GM12878 (cell line): ENCODE measurements around the gene GALNT17. TPM values are rescaled to one million over a fixed set of nuclear protein-coding genes. Genes with fewer than 3 reads are reported as not detected.

Source experiments
- ATAC-seq: fragments of 200-7000 bp; cut with Tn5 transposase; 3 replicates; pipeline ENCODE4 v1.9.1; 2020; ENCODE audit warnings: mild to moderate bottlenecking, moderate library complexity
- BruUV-seq: library from RNA; stranded (reverse); fragments of 400-500 nt; replicated peaks from 2 replicates; lab custom pipeline; 2021; lab: Mats Ljungman, UMichigan
- CTCF ChIA-PET: fragments of 300-600 bp; sonication (Branson Sonifier 250); formaldehyde crosslinking; extraction: SDS; loops from one replicate; lab custom pipeline; 2021; ENCODE audit warnings: inconsistent platforms; lab: Yijun Ruan, JAX
- POLR2A ChIA-PET: fragments of 350-600 bp; formaldehyde crosslinking; extraction: SDS; loops from one replicate; lab custom pipeline; 2021; ENCODE audit warnings: inconsistent platforms; lab: Charles Lee
- RAD21 ChIA-PET: fragments of 300-600 bp; sonication (Branson Sonifier 250); formaldehyde crosslinking; loops from one replicate; lab custom pipeline; 2023; ENCODE audit warnings: antibody characterized with exemption; ENCODE audit not compliant: unreplicated experiment; lab: Charles Lee
- SMC1A ChIA-PET: fragments of 300-600 bp; sonication (Branson Sonifier 250); formaldehyde crosslinking; loops from one replicate; lab custom pipeline; 2023; ENCODE audit not compliant: unreplicated experiment, uncharacterized antibody; lab: Charles Lee
- DNase-seq: peaks from one replicate; pipeline ENCODE4 v3.0.0-alpha.2; 2011; ENCODE audit warnings: low read depth, low spot score
- FAIRE-seq: peaks from 3 replicates; lab custom pipeline; 2011; peaks lifted over from hg19 to GRCh38; lab: Jason Lieb, UNC
- H2AFZ ChIP-seq: 2 replicates; pipeline ENCODE4 v1.6.0; 2011; ENCODE audit warnings: low read depth, low read length, control low read depth; ENCODE audit not compliant: control insufficient read depth
- H3K27ac ChIP-seq: 2 replicates; pipeline ENCODE4 v1.5.1; 2011; ENCODE audit warnings: control low read depth; ENCODE audit not compliant: control insufficient read depth, insufficient read depth
- H3K27me3 ChIP-seq, 2 experiments: replicated peaks in 1 of 2; 2 replicates each; pipeline versions ENCODE4 v1.6.0 to v1.6.1; 2011; ENCODE audit warnings: low read length in 1 of 2; ENCODE audit not compliant: control insufficient read depth in 2 of 2, insufficient read depth in 2 of 2
- H3K36me3 ChIP-seq, 2 experiments: 2 replicates each; pipeline ENCODE4 v1.5.1; 2011; ENCODE audit warnings: low read length in 1 of 2; ENCODE audit not compliant: control insufficient read depth in 2 of 2, insufficient read depth in 2 of 2
- H3K4me1 ChIP-seq: 2 replicates; pipeline ENCODE4 v1.6.1; 2011; ENCODE audit warnings: mild to moderate bottlenecking, low read length, moderate library complexity, mixed read lengths; ENCODE audit not compliant: control insufficient read depth, insufficient read depth
- H3K4me2 ChIP-seq: 2 replicates; pipeline ENCODE4 v1.6.0; 2011; ENCODE audit warnings: control low read depth; ENCODE audit not compliant: control insufficient read depth, insufficient read depth
- H3K4me3 ChIP-seq: fragments of 200-600 bp; sonication (generic); 2 replicates; pipeline ENCODE4 v1.5.1; 2016
- H3K79me2 ChIP-seq: 2 replicates; pipeline ENCODE4 v1.6.0; 2011; ENCODE audit warnings: low read length; ENCODE audit not compliant: control insufficient read depth, insufficient read depth
- H3K9ac ChIP-seq: 2 replicates; pipeline ENCODE4 v1.8.0; 2011; ENCODE audit warnings: low read length, control low read depth, mixed read lengths; ENCODE audit not compliant: control insufficient read depth, insufficient read depth
- H3K9me3 ChIP-seq: replicated peaks from 3 replicates; pipeline ENCODE4 v1.5.1; 2011; ENCODE audit warnings: mild to moderate bottlenecking, low read length; ENCODE audit not compliant: control insufficient read depth, insufficient read depth
- H4K20me1 ChIP-seq: 2 replicates; pipeline ENCODE4 v1.6.0; 2011; ENCODE audit not compliant: control insufficient read depth, insufficient read depth
- CBX5 ChIP-seq: sonication (generic); IDR thresholded peaks from 2 replicates; pipeline ENCODE4 v1.6.1; 2016; ENCODE audit warnings: low read depth, moderate library complexity, mild to moderate bottlenecking, inconsistent platforms
- CTCF ChIP-seq, 3 experiments: IDR thresholded peaks in 2 of 3; conservative IDR thresholded peaks in 1 of 3; 2 replicates each; pipeline ENCODE4 v1.5.1; 2011; ENCODE audit warnings: low read depth in 3 of 3, low read length in 3 of 3, mild to moderate bottlenecking in 3 of 3, control low read depth in 2 of 3, moderate library complexity in 2 of 3, inconsistent platforms in 1 of 3, mixed read lengths in 1 of 3; ENCODE audit not compliant: control insufficient read depth in 2 of 3, insufficient read depth in 1 of 3; ENCODE audit errors: extremely low read depth in 1 of 3
- E2F4 ChIP-seq: IDR thresholded peaks from 2 replicates; pipeline ENCODE4 v1.6.1; 2012; ENCODE audit warnings: low read depth, low read length, improper control_type of control experiment
- EZH2 ChIP-seq: IDR thresholded peaks from 2 replicates; pipeline ENCODE4 v1.6.1; 2012; ENCODE audit warnings: low read depth, mild to moderate bottlenecking, control low read depth, inconsistent platforms, low read length, borderline replicate concordance; ENCODE audit not compliant: control insufficient read depth
- HCFC1 ChIP-seq: fragments of 150-350 bp; IDR thresholded peaks from 2 replicates; pipeline ENCODE4 v1.6.1; 2014; ENCODE audit warnings: low read length
- LARP7 ChIP-seq: fragments of 450-650 bp; IDR thresholded peaks from 2 replicates; pipeline ENCODE4 v1.6.1; 2017; ENCODE audit warnings: mild to moderate bottlenecking
- MEF2B ChIP-seq: fragments of 450-650 bp; IDR thresholded peaks from 2 replicates; pipeline ENCODE4 v1.6.1; 2018; ENCODE audit warnings: mild to moderate bottlenecking, moderate library complexity; ENCODE audit not compliant: partially characterized antibody, poor library complexity, severe bottlenecking
- POLR2A ChIP-seq: IDR thresholded peaks from 2 replicates; pipeline ENCODE4 v1.6.1; 2011; ENCODE audit warnings: low read depth, mild to moderate bottlenecking, low read length
- SUZ12 ChIP-seq: fragments of 200-600 bp; sonication (generic); IDR thresholded peaks from one replicate; pipeline ENCODE4 v1.6.1; 2018; ENCODE audit warnings: antibody characterized with exemption, mild to moderate bottlenecking; ENCODE audit not compliant: unreplicated experiment
- ZNF24 ChIP-seq: fragments of 450-650 bp; IDR thresholded peaks from 2 replicates; pipeline ENCODE4 v1.6.1; 2017; ENCODE audit warnings: antibody characterized with exemption, mild to moderate bottlenecking
- WGBS: methylation state at CpG from one replicate; pipeline ENCODE4 v1.1.6; 2016; ENCODE audit warnings: low lambda C conversion rate; ENCODE audit not compliant: insufficient replicate concordance, insufficient coverage; ENCODE audit errors: missing lambda C conversion rate; 5-methylcytosine and 5-hydroxymethylcytosine counted together
- in situ Hi-C: fragments of 300-500 bp; cut with MboI; formaldehyde crosslinking; loops from 9 replicates; pipeline ENCODE4 v1.14.3; 2018; ENCODE audit warnings: mixed read lengths
- intact Hi-C: fragments of 100-400 bp; cut with micrococcal nuclease; formaldehyde crosslinking; loops from one replicate; pipeline ENCODE4 v1.14.2; 2022; ENCODE audit not compliant: unreplicated experiment
- polyA plus RNA-seq, 11 experiments: library from polyadenylated mRNA; depleted of rRNA in 4 of 11; unstranded in 6 of 11; stranded (reverse) in 5 of 11; fragments of >200 nt; fragmentation: Nextera tagmentation in 4 of 11; fragmentation: Illumina TruSeq in 1 of 11; extraction: Ambion mirVana in 4 of 11; extraction: Trizol in 1 of 11; gene quantifications; 1 replicate in 1 of 11; 2 replicates in 10 of 11; pipeline versions ENCODE4 v1.2.1 to v1.2.3, GENCODE V29; 2011 to 2016; ENCODE audit warnings: inconsistent platforms in 2 of 11, missing spikeins in 2 of 11, low read depth in 1 of 11
- total RNA-seq, 4 experiments: library from RNA; depleted of rRNA in 3 of 4; stranded (reverse); fragments of >200 nt in 3 of 4; fragmentation: Illumina TruSeq in 1 of 4; extraction: Trizol in 1 of 4; gene quantifications; 2 replicates each; pipeline versions ENCODE4 v1.2.1 to v1.2.3, GENCODE V29; 2013 to 2021
- TF ChIP-seq, protein P1 (sequence below): fragments of 450-650 bp; conservative IDR thresholded peaks from 2 replicates; pipeline ENCODE4 v1.6.1; 2017; ENCODE audit warnings: mild to moderate bottlenecking, moderate library complexity

GALNT17 gene
- total and polyA plus RNA-seq, 10 of the 15 experiments (the other 5 are each of a cell fraction or from before 2014, with no cell fraction given): 0.12 to 0.15 TPM; not detected in 8

DNA sequence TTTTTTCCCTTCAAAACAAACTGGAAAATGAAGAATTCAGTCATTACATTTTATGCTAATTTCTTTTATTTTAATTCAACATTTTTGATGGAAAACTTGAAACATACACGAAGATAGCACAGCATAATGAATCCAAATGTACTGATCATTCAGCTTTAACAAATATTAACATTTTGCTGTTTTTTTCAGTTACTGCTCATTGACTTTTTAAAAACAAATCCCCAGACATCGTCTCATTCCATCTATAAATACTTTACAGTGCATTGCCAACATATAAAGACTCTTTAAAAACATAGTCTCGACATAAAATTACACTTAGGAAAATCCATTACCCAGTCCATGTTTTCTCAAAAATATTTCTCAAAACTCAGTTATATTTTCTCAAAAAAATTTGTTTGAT, 452.3 kb downstream of the GALNT17 start:
- ATAC-seq: no peak
- no peaks in the 10 kb centered on the region for H4K20me1 ChIP-seq
- TF ChIP-seq MEF2B (no peak), CBX5 (no peak), ZNF24 (no peak), CTCF (IDR thresholded peaks at IDR 0.05 in 2 of 3, conservative IDR thresholded peaks at IDR 0.05 in 1 of 3; ENCODE audit: control insufficient read depth in 2 of 3, extremely low read depth in 1 of 3, insufficient read depth in 1 of 3, low read depth in 3 of 3, low read length in 3 of 3) (no peak), SUZ12 (no peak), POLR2A (no peak), E2F4 (no peak), LARP7 (no peak), HCFC1 (no peak), EZH2 (no peak)
- TF ChIP-seq, protein P1, sequence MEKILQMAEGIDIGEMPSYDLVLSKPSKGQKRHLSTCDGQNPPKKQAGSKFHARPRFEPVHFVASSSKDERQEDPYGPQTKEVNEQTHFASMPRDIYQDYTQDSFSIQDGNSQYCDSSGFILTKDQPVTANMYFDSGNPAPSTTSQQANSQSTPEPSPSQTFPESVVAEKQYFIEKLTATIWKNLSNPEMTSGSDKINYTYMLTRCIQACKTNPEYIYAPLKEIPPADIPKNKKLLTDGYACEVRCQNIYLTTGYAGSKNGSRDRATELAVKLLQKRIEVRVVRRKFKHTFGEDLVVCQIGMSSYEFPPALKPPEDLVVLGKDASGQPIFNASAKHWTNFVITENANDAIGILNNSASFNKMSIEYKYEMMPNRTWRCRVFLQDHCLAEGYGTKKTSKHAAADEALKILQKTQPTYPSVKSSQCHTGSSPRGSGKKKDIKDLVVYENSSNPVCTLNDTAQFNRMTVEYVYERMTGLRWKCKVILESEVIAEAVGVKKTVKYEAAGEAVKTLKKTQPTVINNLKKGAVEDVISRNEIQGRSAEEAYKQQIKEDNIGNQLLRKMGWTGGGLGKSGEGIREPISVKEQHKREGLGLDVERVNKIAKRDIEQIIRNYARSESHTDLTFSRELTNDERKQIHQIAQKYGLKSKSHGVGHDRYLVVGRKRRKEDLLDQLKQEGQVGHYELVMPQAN: no peak
- TF ChIP-seq, all 136 proteins: peak for 0
- ChIA-PET RAD21 (no interaction called here), SMC1A (no interaction called here), POLR2A (no interaction called here), CTCF (interaction anchor here (0.6 kb wide), 1 partner anchor 46 kb away, joined by 3 read pairs; no protein-coding TSS in a partner anchor)
- intact Hi-C loops (no loop called here), in situ Hi-C loops (no loop called here)
- Histone ChIP-seq H3K27me3 (no peaks in the 10 kb centered on the region), H3K4me2 (no peak overlapping the region), H3K4me3 (no peak overlapping the region), H3K9me3 (no peaks in the 10 kb centered on the region), H3K79me2 (no peaks in the 10 kb centered on the region), H3K36me3 (no peaks in the 10 kb centered on the region), H3K27ac (no peak overlapping the region), H2AFZ (no peak overlapping the region), H3K4me1 (no peaks in the 10 kb centered on the region), H3K9ac (no peak overlapping the region)
- BruUV-seq: no TSS peak
- FAIRE-seq: no peak
- WGBS: 0% methylated on average over 3 of the region's 3 CpGs
- DNase-seq: no peak
